H1 (cell line): Measurements from ENCODE around the gene ARSI. TPM values are rescaled to one million over a fixed set of nuclear protein-coding genes. Genes with fewer than 3 reads are reported as not detected.

Source experiments
- CTCF ChIA-PET: fragments of 300-600 bp; sonication (Branson Sonifier 250); formaldehyde crosslinking; loops from one replicate; lab custom pipeline; 2021; ENCODE audit not compliant: partially characterized antibody; lab: Charles Lee
- POLR2A ChIA-PET: fragments of 300-600 bp; sonication (Branson Sonifier 250); formaldehyde crosslinking; loops from one replicate; lab custom pipeline; 2021; ENCODE audit warnings: inconsistent platforms; ENCODE audit not compliant: partially characterized antibody; lab: Charles Lee
- DNase-seq, 2 experiments: peaks; one replicate each; pipeline versions ENCODE4 v3.0.0 to v3.0.0-alpha.2; 2010 to 2022; ENCODE audit warnings: low spot score in 2 of 2, low read depth in 1 of 2, mixed read lengths in 1 of 2
- FAIRE-seq: peaks from 2 replicates; lab custom pipeline; 2011; peaks lifted over from hg19 to GRCh38; lab: Jason Lieb, UNC
- H2AFZ ChIP-seq: 2 replicates; pipeline ENCODE4 v1.8.1; 2012; ENCODE audit warnings: low read length, inconsistent platforms
- H2AK5ac ChIP-seq: 2 replicates; pipeline ENCODE4 v1.6.1; 2013; ENCODE audit warnings: low read depth, low read length
- H2BK120ac ChIP-seq: replicated peaks from 2 replicates; pipeline ENCODE3; 2013; ENCODE audit warnings: low read depth, low read length, inconsistent platforms
- H2BK12ac ChIP-seq: 2 replicates; pipeline ENCODE4 v1.6.1; 2013; ENCODE audit warnings: low read depth, low read length
- H2BK15ac ChIP-seq: 2 replicates; pipeline ENCODE4 v1.6.1; 2013; ENCODE audit warnings: low read length
- H2BK20ac ChIP-seq: 2 replicates; pipeline ENCODE4 v1.6.1; 2013; ENCODE audit warnings: low read length
- H2BK5ac ChIP-seq: 2 replicates; pipeline ENCODE4 v1.6.1; 2013; ENCODE audit warnings: low read depth, low read length
- H3K14ac ChIP-seq: 2 replicates; pipeline ENCODE4 v1.6.1; 2013; ENCODE audit warnings: inconsistent platforms; ENCODE audit not compliant: insufficient read length
- H3K18ac ChIP-seq: 2 replicates; pipeline ENCODE4 v1.6.1; 2013; ENCODE audit warnings: low read length; ENCODE audit errors: extremely low read depth
- H3K23ac ChIP-seq: 2 replicates; pipeline ENCODE4 v1.6.1; 2013; ENCODE audit warnings: inconsistent platforms; ENCODE audit not compliant: insufficient read length
- H3K23me2 ChIP-seq: 2 replicates; pipeline ENCODE4 v1.6.1; 2013; ENCODE audit warnings: low read depth, low read length
- H3K27ac ChIP-seq: 2 replicates; pipeline ENCODE4 v1.6.1; 2011; ENCODE audit warnings: low read depth, low read length, inconsistent platforms
- H3K27me3 ChIP-seq, 4 experiments: replicated peaks in 1 of 4; 1 replicate in 1 of 4; 2 replicates in 3 of 4; pipeline versions ENCODE4 v1.6.1 to v1.8.1; 2011 to 2013; ENCODE audit warnings: low read length in 3 of 4, mild to moderate bottlenecking in 3 of 4, inconsistent platforms in 2 of 4, mixed read lengths in 2 of 4, moderate library complexity in 1 of 4; ENCODE audit not compliant: control insufficient read depth in 3 of 4, insufficient read depth in 3 of 4; ENCODE audit errors: extremely low read depth in 1 of 4
- H3K36me3 ChIP-seq, 4 experiments: 2 replicates each; pipeline versions ENCODE4 v1.6.1 to v1.8.1; 2011 to 2013; ENCODE audit warnings: mild to moderate bottlenecking in 4 of 4, low read length in 3 of 4, moderate library complexity in 2 of 4, control low read depth in 1 of 4, inconsistent platforms in 1 of 4; ENCODE audit not compliant: insufficient read depth in 4 of 4, control insufficient read depth in 2 of 4
- H3K4ac ChIP-seq: replicated peaks from 2 replicates; pipeline ENCODE3; 2013; ENCODE audit warnings: low read length, low read depth, mixed read lengths, inconsistent platforms; ENCODE audit not compliant: insufficient read length
- H3K4me1 ChIP-seq, 4 experiments: replicated peaks in 1 of 4; 1 replicate in 1 of 4; 2 replicates in 3 of 4; pipeline versions ENCODE4 v1.6.1 to v1.8.1; 2011 to 2013; ENCODE audit warnings: low read length in 3 of 4, inconsistent platforms in 2 of 4, mixed read lengths in 1 of 4; ENCODE audit not compliant: insufficient read depth in 4 of 4, control insufficient read depth in 3 of 4
- H3K4me2 ChIP-seq, 2 experiments: 2 replicates each; pipeline versions ENCODE4 v1.6.1 to v1.8.1; 2011 to 2013; ENCODE audit warnings: low read depth in 2 of 2, low read length in 2 of 2, control low read depth in 1 of 2, inconsistent platforms in 1 of 2, mild to moderate bottlenecking in 1 of 2; ENCODE audit not compliant: insufficient read depth in 1 of 2
- H3K4me3 ChIP-seq, 4 experiments: fragments of 200-600, 300-600 bp in 1 of 4; sonication (generic), shearing (Covaris generic), sonication (Bioruptor Twin) in 1 of 4; 2 replicates each; pipeline versions ENCODE4 v1.5.1 to v1.8.1; 2011 to 2016; ENCODE audit warnings: low read length in 4 of 4, low read depth in 3 of 4, control low read depth in 2 of 4, inconsistent platforms in 2 of 4, mild to moderate bottlenecking in 2 of 4, mixed read lengths in 1 of 4, moderate library complexity in 1 of 4; ENCODE audit not compliant: insufficient read depth in 2 of 4; ENCODE audit errors: extremely low read depth in 1 of 4
- H3K56ac ChIP-seq: replicated peaks from 2 replicates; pipeline ENCODE3; 2013; ENCODE audit warnings: low read depth, mild to moderate bottlenecking, mixed read lengths, low read length, inconsistent platforms; ENCODE audit not compliant: insufficient read length
- H3K79me1 ChIP-seq: 2 replicates; pipeline ENCODE4 v1.6.1; 2013; ENCODE audit warnings: low read depth, low read length, control low read depth
- H3K79me2 ChIP-seq, 2 experiments: 2 replicates each; pipeline versions ENCODE4 v1.6.1 to v1.8.1; 2012 to 2013; ENCODE audit warnings: low read length in 2 of 2, mild to moderate bottlenecking in 2 of 2, inconsistent platforms in 1 of 2; ENCODE audit not compliant: insufficient read depth in 2 of 2, control insufficient read depth in 1 of 2
- H3K9ac ChIP-seq, 4 experiments: replicated peaks in 1 of 4; 1 replicate in 1 of 4; 2 replicates in 3 of 4; pipeline versions ENCODE4 v1.6.1 to v1.8.1; 2011 to 2013; ENCODE audit warnings: low read depth in 3 of 4, low read length in 3 of 4, control low read depth in 2 of 4, mild to moderate bottlenecking in 2 of 4, moderate library complexity in 2 of 4, inconsistent platforms in 1 of 4; ENCODE audit errors: extremely low read depth in 1 of 4
- H3K9me3 ChIP-seq, 2 experiments: 2 replicates each; pipeline versions ENCODE4 v1.6.1 to v1.8.1; 2012 to 2013; ENCODE audit warnings: mild to moderate bottlenecking in 2 of 2, moderate library complexity in 2 of 2, control low read depth in 1 of 2, inconsistent platforms in 1 of 2, low read depth in 1 of 2, low read length in 1 of 2, mixed read lengths in 1 of 2; ENCODE audit not compliant: insufficient read depth in 2 of 2
- H4K20me1 ChIP-seq, 2 experiments: replicated peaks in 1 of 2; 2 replicates each; pipeline versions ENCODE3 to v1.8.1; 2011 to 2013; ENCODE audit warnings: inconsistent platforms in 2 of 2, low read length in 2 of 2, mild to moderate bottlenecking in 1 of 2; ENCODE audit not compliant: insufficient read depth in 2 of 2, control insufficient read depth in 1 of 2
- H4K5ac ChIP-seq: 2 replicates; pipeline ENCODE4 v1.6.1; 2013; ENCODE audit warnings: low read length, low read depth, mixed read lengths, inconsistent platforms; ENCODE audit not compliant: insufficient read length
- H4K8ac ChIP-seq: 2 replicates; pipeline ENCODE4 v1.8.0; 2013; ENCODE audit warnings: mild to moderate bottlenecking, moderate library complexity, low read length, inconsistent platforms; ENCODE audit not compliant: insufficient read depth; ENCODE audit errors: extremely low read depth
- H4K91ac ChIP-seq: replicated peaks from 2 replicates; pipeline ENCODE3; 2013; ENCODE audit warnings: low read length, mixed read lengths, inconsistent platforms; ENCODE audit not compliant: insufficient read length
- ASH2L ChIP-seq: fragments of 200-600, 300-600 bp; sonication (generic); IDR thresholded peaks from one replicate; pipeline ENCODE4 v1.7.1; 2017; ENCODE audit warnings: low read length
- CBX8 ChIP-seq: fragments of 300-800, 300-1000 bp; sonication (generic); IDR thresholded peaks from 2 replicates; pipeline ENCODE4 v1.7.1; 2016; ENCODE audit warnings: low read depth, low read length, borderline replicate concordance
- CEBPB ChIP-seq: IDR thresholded peaks from 2 replicates; pipeline ENCODE4 v1.6.1; 2012; ENCODE audit warnings: low read depth, low read length
- CREB1 ChIP-seq: IDR thresholded peaks from 2 replicates; pipeline ENCODE4 v1.6.1; 2012; ENCODE audit warnings: inconsistent platforms
- CTCF ChIP-seq, 3 experiments: IDR thresholded peaks; 1 replicate in 2 of 3; 2 replicates in 1 of 3; pipeline versions ENCODE4 v1.5.1 to v1.6.1; 2011; ENCODE audit warnings: low read length in 3 of 3, mild to moderate bottlenecking in 3 of 3, inconsistent platforms in 2 of 3, low read depth in 1 of 3, moderate library complexity in 1 of 3; ENCODE audit not compliant: insufficient read depth in 1 of 3; ENCODE audit errors: control extremely low read depth in 1 of 3
- KDM1A ChIP-seq: fragments of 200-600, 300-600 bp; sonication (generic); IDR thresholded peaks from 2 replicates; pipeline ENCODE4 v1.7.1; 2016; ENCODE audit warnings: mild to moderate bottlenecking, low read length, borderline replicate concordance
- KDM4A ChIP-seq: IDR thresholded peaks from one replicate; pipeline ENCODE4 v1.7.1; 2012; ENCODE audit warnings: low read depth, mild to moderate bottlenecking, moderate library complexity, low read length, inconsistent platforms; ENCODE audit not compliant: severe bottlenecking
- RAD21 ChIP-seq, 2 experiments: IDR thresholded peaks in 1 of 2; conservative IDR thresholded peaks in 1 of 2; 2 replicates each; pipeline ENCODE4 v1.6.1; 2011; ENCODE audit warnings: low read depth in 2 of 2, low read length in 2 of 2, improper control_type of control experiment in 1 of 2, inconsistent platforms in 1 of 2, mild to moderate bottlenecking in 1 of 2, moderate library complexity in 1 of 2
- SRF ChIP-seq: IDR thresholded peaks from 2 replicates; pipeline ENCODE4 v1.6.1; 2011; ENCODE audit warnings: mild to moderate bottlenecking, low read depth, low read length, moderate library complexity
- TAF7 ChIP-seq: optimal IDR thresholded peaks from 2 replicates; pipeline ENCODE3; 2011; ENCODE audit warnings: low read depth, mild to moderate bottlenecking, inconsistent platforms, low read length, moderate library complexity, borderline replicate concordance
- WGBS, 2 experiments: shearing (Covaris generic) in 1 of 2; methylation state at CpG; one replicate each; pipeline versions ENCODE4 v1.1.6 to v1.1.7; 2013 to 2015; ENCODE audit warnings: low lambda C conversion rate in 2 of 2, mixed read lengths in 2 of 2, inconsistent platforms in 1 of 2, low coverage in 1 of 2, missing lambda C conversion rate in 1 of 2; ENCODE audit not compliant: insufficient replicate concordance in 2 of 2, insufficient coverage in 1 of 2, insufficient read length in 1 of 2; ENCODE audit errors: extremely low coverage in 1 of 2, missing lambda C conversion rate in 1 of 2; 5-methylcytosine and 5-hydroxymethylcytosine counted together
- polyA plus RNA-seq, 7 experiments: library from polyadenylated mRNA; depleted of rRNA in 3 of 7; stranded (reverse) in 5 of 7; unstranded in 2 of 7; fragments of >200 nt in 5 of 7; fragments of 200-250 nt in 2 of 7; gene quantifications; 1 replicate in 5 of 7; 2 replicates in 1 of 7; 4 replicates in 1 of 7; pipeline versions ENCODE4 v1.2.1 to v1.2.3, GENCODE V29; 2011 to 2013; ENCODE audit warnings: missing spikeins in 2 of 7, mixed read lengths in 2 of 7
- total RNA-seq: library from RNA; stranded (reverse); fragmentation: NEBNext Ultra II Directional; extraction: Animal tissue kit (Norgen Biotek cat#: 25700); gene quantifications from 2 replicates; pipeline ENCODE4 v1.2.1, GENCODE V29; 2021

Gene ARSI
- total and polyA plus RNA-seq, 2 of the 8 experiments (the other 6 are each of a cell fraction or from before 2014, with no cell fraction given) = 4.5 to 6.7 TPM

- no peak overlapping the region for H3K9ac ChIP-seq
- no peak overlapping the region for H2BK20ac ChIP-seq
- no peaks in the 10 kb centered on the region for H3K23me2 ChIP-seq
- H3K36me3 ChIP-seq = no peaks in the 10 kb centered on the region
- no peaks in the 10 kb centered on the region for H3K4me1 ChIP-seq
- POLR2A ChIA-PET = interaction anchor here (0.6 kb wide), 1 partner anchor 30 kb away, joined by 3 read pairs; no protein-coding TSS in a partner anchor
- H4K5ac ChIP-seq = no peak overlapping the region
- no peak overlapping the region for H3K14ac ChIP-seq
- FAIRE-seq (no peak), DNase-seq (no peak)
- H2AK5ac ChIP-seq = no peak overlapping the region
- H3K27ac ChIP-seq = no peak overlapping the region
- no peak overlapping the region for H3K4me2 ChIP-seq
- CTCF ChIA-PET = interaction anchor here (1.0 to 15.6 kb wide), 5 partner anchors 8 to 113 kb away, joined by 3 to 126 read pairs (median 4); partner anchors contain the start of gene CAMK2A
- no peak overlapping the region for H2BK15ac ChIP-seq
- H3K4me3 ChIP-seq = no peak overlapping the region
- H3K56ac ChIP-seq = no peak overlapping the region
- H4K20me1 ChIP-seq = no peaks in the 10 kb centered on the region
- no peaks in the 10 kb centered on the region for H3K79me1 ChIP-seq
- H2BK120ac ChIP-seq = no peak overlapping the region
- H4K8ac ChIP-seq = no peak overlapping the region
- no peak overlapping the region for H4K91ac ChIP-seq
- H3K4ac ChIP-seq = no peak overlapping the region
- H2AFZ ChIP-seq = no peak overlapping the region
- H3K79me2 ChIP-seq = no peaks in the 10 kb centered on the region
- H3K9me3 ChIP-seq = no peaks in the 10 kb centered on the region
- no peaks in the 10 kb centered on the region for H3K27me3 ChIP-seq
- no peak overlapping the region for H2BK12ac ChIP-seq
- H2BK5ac ChIP-seq = no peak overlapping the region
- 73% methylated on average over 2 of the region's 2 CpGs; no CpG with 5 or more reads in 1 of the 2 experiments for WGBS, 2 experiments
- H3K23ac ChIP-seq = no peak overlapping the region
- no peak overlapping the region for H3K18ac ChIP-seq
- TF ChIP-seq KDM1A = no peak
- no peak for TF ChIP-seq CEBPB
- TF ChIP-seq TAF7 = no peak
- TF ChIP-seq CREB1 = no peak
- no peak for TF ChIP-seq CTCF (IDR thresholded peaks at IDR 0.05; ENCODE audit: control extremely low read depth in 1 of 3, insufficient read depth in 1 of 3, low read depth in 1 of 3, low read length in 3 of 3)
- TF ChIP-seq RAD21 (IDR thresholded peaks at IDR 0.05 in 1 of 2, conservative IDR thresholded peaks at IDR 0.05 in 1 of 2; ENCODE audit: low read depth in 2 of 2, low read length in 2 of 2) = no peak
- TF ChIP-seq CBX8 = no peak
- no peak for TF ChIP-seq SRF
- TF ChIP-seq ASH2L = no peak
- no peak for TF ChIP-seq KDM4A
Measured at GRCh38 chr5:150329038-150329437, 26.3 kb upstream of the ARSI start.
